ENCODE results near the gene APRT. TPM values are rescaled to one million over a fixed set of nuclear protein-coding genes. Genes with fewer than 3 reads are reported as not detected.
A peak's percentile ranks its signal among the peaks of the same experiment; 100 is the strongest.

APRT gene
- total RNA-seq, 1 experiment from 2014 or later, result 350 TPM

- H2AFZ ChIP-seq (ENCODE audit: low read length), result no peak overlapping the region
- peaks cover 15% of the 10 kb centered on the region; the same call in 1 of the 2 replicates for H4K20me1 ChIP-seq (ENCODE audit: low read length)
- ChIA-PET CTCF (interaction anchor here (0.5 to 2.7 kb wide), 8 partner anchors 12 to 408 kb away, joined by 3 to 21 read pairs (median 3); no protein-coding TSS in a partner anchor), POLR2A (ENCODE audit: unreplicated experiment) (interaction anchor here (1.0 kb wide), 2 partner anchors 14 to 47 kb away, joined by 4 read pairs; no protein-coding TSS in a partner anchor)
- H3K36me3 ChIP-seq (ENCODE audit: low read depth, low read length), result no peaks in the 10 kb centered on the region
- H3K4me3 ChIP-seq (ENCODE audit: low read length), result peak overlapping the region; percentile 76
- no peaks in the 10 kb centered on the region for H3K27me3 ChIP-seq (ENCODE audit: low read length)
- H3K4me1 ChIP-seq (ENCODE audit: insufficient read depth, low read length), result peaks cover 32% of the 10 kb centered on the region
- no peaks in the 10 kb centered on the region for H3K9me3 ChIP-seq (ENCODE audit: low read length)
- peak; percentile 12 for ATAC-seq
- no TSS peak for BruUV-seq (replicated peaks)
- DNase-seq, result no peak
- no peak for TF ChIP-seq EZH2 (IDR thresholded peaks at IDR 0.05; ENCODE audit: low read length, unreplicated experiment)
- no peak for TF ChIP-seq EZH2phosphoT487 (IDR thresholded peaks at IDR 0.05; ENCODE audit: borderline replicate concordance, low read length)
- TF ChIP-seq CTCF (conservative IDR thresholded peaks at IDR 0.05; ENCODE audit: low read depth, low read length), result no peak
- H3K79me2 ChIP-seq (ENCODE audit: low read length), result peaks cover 51% of the 10 kb centered on the region
- H3K9ac ChIP-seq (ENCODE audit: low read length), result peak overlapping the region; percentile 84
- no peaks in the 10 kb centered on the region for H3F3A ChIP-seq (ENCODE audit: low read length, unreplicated experiment)
- no peaks in the 10 kb centered on the region for H3K9me2 ChIP-seq (replicated peaks; ENCODE audit: low read length)
- peak overlapping the region; percentile 53 for H3K27ac ChIP-seq (ENCODE audit: low read length)
- intact Hi-C loops (cut with micrococcal nuclease), result loop anchor here (2.0 kb wide), 1 partner anchor 48 kb away; no protein-coding TSS in a partner anchor
- peak overlapping the region; percentile 88; the same call in 1 of the 2 replicates for H3K4me2 ChIP-seq (ENCODE audit: low read length)
Observed at GRCh38 chr16:88784856-88785105, 26.9 kb downstream of the APRT start.

- Histone ChIP-seq H3K9ac (ENCODE audit: low read length) (peak overlapping the region; percentile 84), H3K36me3 (ENCODE audit: low read depth, low read length) (no peaks in the 10 kb centered on the region), H3K9me2 (replicated peaks; ENCODE audit: low read length) (no peaks in the 10 kb centered on the region), H3K4me2 (ENCODE audit: low read length) (peak overlapping the region; percentile 88), H3K9me3 (ENCODE audit: low read length) (no peaks in the 10 kb centered on the region), H3K27me3 (ENCODE audit: low read length) (no peaks in the 10 kb centered on the region), H3K79me2 (ENCODE audit: low read length) (peaks cover 56% of the 10 kb centered on the region), H3K4me3 (ENCODE audit: low read length) (peak overlapping the region; percentile 76), H2AFZ (ENCODE audit: low read length) (no peak overlapping the region), H3F3A (ENCODE audit: low read length, unreplicated experiment) (no peaks in the 10 kb centered on the region), H3K27ac (ENCODE audit: low read length) (peak overlapping the region; percentile 53), H4K20me1 (ENCODE audit: low read length) (peaks cover 15% of the 10 kb centered on the region; the same call in 1 of the 2 replicates), H3K4me1 (ENCODE audit: insufficient read depth, low read length) (peaks cover 32% of the 10 kb centered on the region)
- ChIA-PET CTCF (interaction anchor here (0.5 to 2.7 kb wide), 8 partner anchors 11 to 408 kb away, joined by 3 to 21 read pairs (median 3); no protein-coding TSS in a partner anchor), POLR2A (ENCODE audit: unreplicated experiment) (interaction anchor here (0.6 to 1.0 kb wide), 4 partner anchors 11 to 47 kb away, joined by 4 to 7 read pairs (median 4); no protein-coding TSS in a partner anchor)
- intact Hi-C loops (cut with micrococcal nuclease), result loop anchor here (2.0 kb wide), 1 partner anchor 47 kb away; no protein-coding TSS in a partner anchor
- BruUV-seq (replicated peaks), result no TSS peak
- ATAC-seq, result peak; percentile 39
- TF ChIP-seq CTCF (conservative IDR thresholded peaks at IDR 0.05; ENCODE audit: low read depth, low read length) (peak; percentile 35; the same call in 1 of the 2 replicates), EZH2 (IDR thresholded peaks at IDR 0.05; ENCODE audit: low read length, unreplicated experiment) (no peak)
- peak; percentile 57 for DNase-seq
Observed at GRCh38 chr16:88784074-88784855, 27.5 kb downstream of the APRT start.
